Measurements from ENCODE around the gene ADAM8.
A peak's percentile ranks its signal among the peaks of the same experiment; 100 is the strongest.

Gene ADAM8

DNA sequence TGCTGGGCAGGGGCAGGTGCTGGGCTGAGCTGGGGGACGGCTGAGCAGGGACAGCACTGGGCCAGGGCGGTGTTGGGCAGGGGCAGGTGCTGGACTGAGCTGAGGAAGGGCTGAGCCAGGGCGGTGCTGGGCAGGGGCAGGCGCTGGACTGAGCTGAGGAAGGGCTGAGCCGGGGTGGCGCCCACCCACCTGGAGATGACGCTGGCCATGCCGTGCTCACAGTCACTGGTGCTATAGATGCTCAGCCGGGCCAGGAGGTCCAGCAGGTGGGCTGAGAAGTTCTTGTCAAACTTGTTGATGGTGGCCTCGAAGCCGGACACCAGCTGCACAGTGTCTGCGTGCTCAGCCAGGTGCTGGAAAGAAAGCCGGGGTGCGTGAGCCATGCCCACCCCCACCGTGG lies 4.4 kb upstream of the ADAM8 start:
- DNase-seq, result no peak

DNA sequence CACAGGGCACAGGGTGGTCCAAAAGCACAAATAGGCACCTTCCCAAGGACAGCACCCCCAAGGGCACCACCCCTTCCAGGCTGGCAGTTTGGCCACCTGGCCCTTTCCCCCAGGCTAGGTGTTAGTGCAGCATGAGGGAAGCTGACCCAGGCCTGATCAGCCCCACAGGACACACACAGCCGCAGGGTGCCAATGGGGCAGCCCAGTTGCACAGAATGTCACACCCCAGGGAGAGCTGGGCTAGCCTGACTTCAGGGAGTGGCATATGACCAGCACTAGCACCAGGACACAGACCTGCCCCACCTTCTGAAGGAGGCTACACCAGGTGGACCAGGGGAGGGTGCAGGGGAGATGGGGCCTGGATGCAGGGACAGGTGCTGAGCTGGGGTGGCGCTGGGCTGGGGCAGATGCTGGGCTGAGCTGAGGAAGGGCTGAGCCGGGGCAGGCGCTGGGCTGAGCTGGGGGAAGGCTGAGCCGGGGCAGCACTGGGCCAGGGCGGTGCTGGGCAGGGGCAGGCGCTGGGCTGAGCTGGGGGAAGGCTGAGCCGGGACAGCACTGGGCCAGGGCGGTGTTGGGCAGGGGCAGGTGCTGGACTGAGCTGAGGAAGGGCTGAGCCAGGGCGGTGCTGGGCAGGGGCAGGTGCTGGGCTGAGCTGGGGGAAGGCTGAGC lies 3.9 kb upstream of the ADAM8 start:
- no peak for DNase-seq

DNA sequence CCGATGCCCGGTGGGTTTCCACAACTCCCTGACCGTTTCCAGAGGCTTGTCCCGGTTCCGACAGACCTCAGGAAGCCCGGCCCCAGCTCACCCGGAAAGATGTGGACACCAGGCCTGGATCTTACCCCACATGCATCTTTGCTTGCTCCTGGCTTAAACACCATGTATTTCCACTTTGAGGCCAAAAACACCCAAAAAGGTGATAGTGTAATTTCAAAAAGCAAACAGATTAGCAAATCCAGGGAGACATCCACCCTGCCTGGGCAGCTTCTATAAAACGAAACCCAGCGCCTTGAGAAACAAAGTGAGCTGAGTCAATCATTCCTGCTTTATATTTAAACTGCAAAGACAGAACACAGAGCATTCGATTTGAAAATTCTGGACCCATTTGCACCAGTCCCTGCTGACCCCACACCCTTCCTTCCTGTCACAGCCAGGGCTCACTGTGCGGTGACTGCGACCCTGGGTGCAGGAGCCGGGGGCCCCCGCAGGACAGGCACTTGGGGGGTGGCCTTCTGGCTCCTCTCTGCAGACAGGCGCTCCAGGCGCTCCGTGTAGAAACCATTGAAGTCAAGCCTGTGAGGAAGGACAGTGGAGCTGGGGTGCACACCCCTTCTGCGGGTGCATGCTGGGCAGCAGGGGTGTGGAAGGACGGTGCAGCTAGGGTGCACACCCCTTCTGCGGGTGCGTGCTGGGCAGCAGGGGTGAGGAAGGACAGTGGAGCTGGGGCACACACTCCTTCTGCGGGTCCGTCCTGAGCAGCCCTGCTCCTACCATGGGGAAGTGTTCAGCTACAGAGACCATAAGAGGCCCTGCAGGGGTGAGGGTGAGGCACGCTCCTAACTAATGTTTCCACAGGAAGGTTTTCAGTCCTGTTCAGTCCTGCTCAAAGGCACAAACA lies 2.9 kb upstream of the ADAM8 start:
- no peak for DNase-seq

DNA sequence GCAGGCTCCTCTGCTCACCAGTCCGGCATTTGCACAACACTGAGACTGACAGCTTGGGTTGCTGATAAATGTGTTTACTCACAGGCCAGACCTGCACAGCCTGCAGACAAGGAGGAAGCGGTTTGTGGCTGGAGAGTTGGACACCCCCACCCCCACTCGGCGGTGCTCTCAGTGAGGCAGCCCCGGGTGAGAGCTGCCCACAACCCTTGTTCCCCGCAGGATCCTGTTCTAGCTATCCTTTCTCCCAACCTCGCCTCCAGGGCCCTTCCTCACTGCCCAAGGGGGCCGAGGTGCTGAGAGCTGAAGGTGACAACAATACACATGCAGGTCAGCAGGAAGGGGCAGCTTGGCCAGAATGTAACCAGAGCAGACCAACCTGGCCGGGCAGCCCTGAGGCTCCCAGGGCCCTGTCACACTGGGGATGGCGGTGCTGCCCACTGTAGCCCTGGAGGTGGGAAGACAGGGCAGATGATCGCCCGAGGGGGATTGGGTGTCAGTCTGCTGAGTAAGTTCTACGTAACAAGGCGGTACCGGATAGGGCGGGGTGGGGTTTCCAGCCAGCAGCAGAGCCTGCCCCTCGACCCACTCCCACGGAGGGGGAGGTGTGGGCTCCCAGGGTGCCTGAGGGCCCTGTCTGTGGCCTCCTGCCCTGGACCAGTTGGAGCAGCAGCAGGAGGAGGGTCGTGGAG lies 2.1 kb upstream of the ADAM8 start:
- DNase-seq, result peak; percentile 62

DNA sequence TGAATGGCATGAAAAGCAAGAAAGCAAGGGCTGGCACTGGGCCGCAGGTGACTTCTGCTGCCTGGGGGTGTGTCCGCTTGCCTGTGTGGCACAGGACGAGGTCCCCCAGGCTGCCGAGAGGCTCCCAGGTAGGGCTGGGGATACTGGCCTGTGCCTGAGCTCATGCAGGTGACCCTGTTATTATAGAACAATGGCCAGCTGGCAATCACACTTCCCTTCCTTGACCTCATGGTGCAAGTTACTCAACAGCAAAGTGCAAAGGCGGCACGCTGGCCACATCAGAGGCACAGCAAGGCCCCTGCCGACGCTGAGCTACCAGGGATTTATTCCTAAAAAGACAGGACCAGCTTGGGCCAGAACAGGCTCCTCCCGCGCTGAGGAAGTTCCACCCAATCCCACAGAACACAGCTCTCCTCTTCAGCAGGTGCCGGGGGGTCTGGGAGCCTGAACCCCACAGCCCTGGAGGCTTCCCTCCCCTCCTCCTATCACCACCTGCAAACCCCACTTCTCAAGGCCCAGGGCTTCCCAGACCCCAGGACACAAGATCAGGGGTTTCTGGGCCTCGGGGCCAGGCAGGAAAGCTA lies 1.4 kb upstream of the ADAM8 start:
- no peak for DNase-seq

DNA sequence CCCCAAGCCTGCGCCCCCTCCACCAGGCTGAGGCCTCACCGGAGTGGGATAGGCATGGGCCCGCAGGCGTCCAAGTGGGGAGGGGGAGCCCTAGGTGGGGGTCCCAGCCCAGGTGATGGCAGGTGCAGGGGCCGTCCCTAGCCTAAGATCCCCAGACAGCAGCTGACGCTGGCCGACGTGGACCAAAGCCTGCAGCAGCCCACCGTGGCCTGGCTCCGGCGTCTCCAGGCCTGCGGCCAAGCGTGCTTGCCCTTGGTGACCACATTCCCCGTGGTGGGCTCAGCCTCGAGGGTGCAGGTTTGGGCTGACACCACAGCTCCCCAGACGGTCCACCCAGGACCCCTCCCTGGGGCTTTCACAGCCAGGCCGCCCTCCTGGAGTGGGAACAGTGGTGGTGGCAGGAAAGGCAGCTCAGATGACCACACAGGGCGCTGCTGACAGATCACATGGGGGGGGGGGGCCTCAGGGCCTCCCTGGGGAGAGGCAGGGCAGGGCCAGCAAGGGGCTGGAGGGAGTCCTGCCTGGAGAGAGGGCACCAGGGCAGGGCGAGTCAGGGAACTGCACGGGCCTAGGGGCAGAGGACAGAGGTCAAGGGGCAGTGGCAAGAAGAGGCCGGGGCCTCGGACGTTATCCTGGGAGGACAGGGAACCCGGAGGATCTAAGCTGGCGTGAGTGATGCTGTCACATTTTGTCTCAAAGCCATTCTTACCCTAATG lies 767 bp upstream of the ADAM8 start:
- no peak for DNase-seq

DNA sequence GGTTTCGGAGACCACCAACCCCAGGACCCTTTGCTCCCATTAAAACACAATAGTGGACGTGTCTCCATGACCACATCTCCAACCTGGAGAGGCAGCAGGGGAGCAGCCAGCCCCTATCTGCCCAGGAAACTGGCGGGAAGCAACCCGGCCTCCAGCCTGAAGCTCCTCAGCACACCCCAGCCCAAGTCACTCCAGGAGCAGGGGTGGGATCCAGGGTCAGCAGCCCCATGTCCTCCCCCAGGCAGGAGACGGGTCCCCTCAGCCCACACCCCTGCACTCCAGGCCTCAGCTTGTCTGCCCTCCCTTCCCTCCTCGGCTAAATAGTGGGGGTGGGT lies 601 bp downstream of the ADAM8 start:
- DNase-seq, result no peak

DNA sequence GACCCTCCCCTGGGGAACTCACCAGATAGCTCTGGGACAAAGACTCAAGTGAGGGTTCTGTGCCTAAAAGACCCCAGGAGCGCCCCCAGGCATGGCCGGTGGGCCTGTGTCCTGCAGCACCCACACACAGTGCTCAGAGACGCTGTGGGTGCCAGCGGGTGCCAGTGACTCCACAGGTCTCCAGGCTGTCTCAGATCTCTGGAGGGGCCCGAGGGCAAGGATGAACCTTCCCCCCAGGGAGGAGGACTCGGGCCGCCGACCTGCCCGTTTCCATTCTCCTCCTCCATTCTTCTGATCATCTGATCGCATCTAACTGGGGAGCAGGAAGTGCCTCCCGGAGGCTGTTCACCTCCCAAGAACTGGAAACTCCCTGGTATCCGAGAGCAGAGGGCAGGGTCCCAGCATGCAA lies 980 bp downstream of the ADAM8 start:
- DNase-seq, result no peak

DNA sequence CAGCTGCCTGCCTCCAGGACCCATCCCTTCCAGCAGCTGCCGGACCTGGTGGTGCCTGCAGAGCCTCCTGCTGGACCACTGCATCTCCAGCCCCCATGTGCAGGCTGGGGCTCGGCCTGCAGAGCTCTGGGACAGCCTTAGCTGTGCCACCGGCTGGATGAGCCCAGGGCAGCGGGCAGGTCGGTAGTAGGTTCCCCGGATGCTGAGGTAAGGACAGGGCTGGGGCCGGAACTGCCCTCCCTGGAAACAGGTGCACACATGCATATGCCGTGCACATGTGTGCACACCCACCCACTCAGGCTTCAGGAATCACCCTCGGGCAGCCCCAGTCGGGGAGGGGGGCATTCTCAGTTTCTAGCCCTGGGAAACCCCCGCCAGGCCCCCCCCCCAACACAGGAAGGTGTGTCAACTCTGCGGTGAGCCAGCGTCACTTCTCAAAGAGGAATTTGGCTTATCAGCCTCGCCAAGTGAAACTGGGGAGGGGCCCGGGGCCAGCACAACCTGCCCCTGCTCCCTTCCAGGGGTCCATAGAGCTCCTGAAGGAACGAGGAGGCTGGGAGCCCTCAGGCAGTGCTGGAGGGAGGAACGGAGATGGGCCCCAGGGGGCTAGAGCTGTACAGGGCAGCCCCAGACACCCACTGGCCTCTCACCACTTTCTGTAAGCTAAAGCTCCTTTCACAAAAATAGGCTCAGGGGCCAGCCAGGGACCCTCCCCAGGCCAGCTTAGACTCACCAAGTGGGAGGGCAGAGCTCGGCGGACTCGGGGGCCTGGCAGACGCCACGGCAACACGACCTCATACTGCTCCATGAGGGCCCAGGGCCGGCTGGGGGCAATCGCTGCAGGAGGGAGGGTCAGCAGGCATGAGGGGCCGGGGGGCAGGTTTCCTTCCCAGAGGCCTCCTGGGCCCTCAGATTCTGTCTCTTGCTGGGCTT lies 1.7 kb downstream of the ADAM8 start:
- no peak for DNase-seq

DNA sequence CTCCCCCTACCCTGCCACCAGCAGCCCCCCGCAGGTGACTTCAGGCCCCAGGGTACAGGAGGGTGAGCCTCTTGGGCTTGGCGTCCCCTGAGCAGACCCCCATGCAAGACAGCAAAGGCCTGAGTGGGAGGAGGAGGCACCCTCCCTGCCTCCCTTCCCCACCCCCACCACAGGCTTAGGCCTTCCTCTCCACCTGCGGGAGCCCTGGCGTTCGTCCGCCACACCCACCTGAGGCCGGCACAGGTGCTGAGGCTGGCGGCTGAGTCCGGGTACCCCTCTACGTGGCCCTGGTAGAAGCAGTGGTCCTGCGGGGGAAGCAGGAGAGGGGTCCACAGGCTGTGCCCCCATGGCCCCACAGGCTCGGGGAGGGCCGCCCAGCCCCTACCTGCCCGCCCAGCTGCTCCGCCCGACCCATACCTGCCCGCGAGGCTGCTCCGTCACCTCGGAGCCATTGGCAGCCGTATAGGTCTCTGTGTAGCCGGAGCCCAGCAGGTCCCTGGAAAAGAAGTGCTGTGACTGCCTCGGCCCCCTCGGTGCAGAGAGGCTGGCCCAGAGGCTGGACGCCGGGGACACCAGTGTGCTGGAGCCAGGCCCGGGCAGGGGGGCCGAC lies 3.0 kb downstream of the ADAM8 start:
- DNase-seq, result no peak

DNA sequence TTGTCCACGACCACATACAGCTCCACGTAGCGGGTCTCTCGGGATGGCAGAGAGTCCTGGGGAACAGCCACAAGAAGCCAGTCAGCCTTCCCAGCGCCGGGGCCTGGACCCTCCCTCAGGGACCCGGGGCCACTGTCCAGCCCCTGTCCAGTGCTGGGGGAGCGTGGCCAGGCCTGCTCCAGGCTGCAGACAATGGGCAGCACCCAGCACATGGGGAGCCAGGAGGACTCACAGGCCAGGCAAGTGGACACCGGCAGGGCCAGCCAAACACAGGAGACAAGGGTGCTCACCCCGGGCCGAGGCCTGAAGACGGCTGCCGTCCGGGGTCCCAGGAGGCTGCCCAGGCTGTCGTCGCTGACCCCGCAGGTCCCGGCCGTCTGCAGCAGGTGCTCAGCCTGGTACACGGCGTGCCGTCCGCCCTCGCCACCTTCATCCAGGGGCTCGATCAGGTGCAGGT lies 3.7 kb downstream of the ADAM8 start:
- no peak for DNase-seq

DNA sequence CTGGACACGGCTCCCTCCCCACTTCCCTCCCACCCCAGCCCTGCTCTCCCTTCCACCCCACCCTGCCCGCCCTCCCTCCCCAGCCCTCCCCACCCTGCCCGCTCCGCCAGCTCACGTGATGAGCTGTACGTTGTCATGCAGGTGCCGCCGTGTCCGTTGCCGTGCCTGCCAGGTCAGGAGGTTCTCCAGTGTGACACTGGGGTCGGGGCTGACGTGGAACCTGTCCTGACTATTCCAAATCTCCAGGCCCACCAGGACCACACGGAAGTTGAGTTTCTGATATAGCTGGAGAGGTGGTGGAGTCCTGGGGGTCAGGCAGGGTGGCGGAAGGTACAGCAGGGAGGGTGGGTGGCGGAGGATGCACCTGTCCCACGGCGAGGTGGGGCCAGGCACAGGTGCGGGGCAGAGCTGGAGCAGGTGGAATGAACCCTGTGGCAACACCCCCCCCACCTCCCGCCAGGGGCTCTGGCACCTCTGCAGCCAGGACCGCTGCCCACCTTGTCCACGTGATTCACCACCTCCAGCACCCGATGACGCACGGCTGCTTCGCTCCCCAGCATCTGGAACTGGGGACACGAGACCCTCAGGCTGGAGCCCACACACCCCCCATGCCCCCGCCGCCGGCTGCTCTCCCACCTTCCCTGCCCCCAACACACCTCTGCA lies 4.2 kb downstream of the ADAM8 start:
- DNase-seq, result no peak

DNA sequence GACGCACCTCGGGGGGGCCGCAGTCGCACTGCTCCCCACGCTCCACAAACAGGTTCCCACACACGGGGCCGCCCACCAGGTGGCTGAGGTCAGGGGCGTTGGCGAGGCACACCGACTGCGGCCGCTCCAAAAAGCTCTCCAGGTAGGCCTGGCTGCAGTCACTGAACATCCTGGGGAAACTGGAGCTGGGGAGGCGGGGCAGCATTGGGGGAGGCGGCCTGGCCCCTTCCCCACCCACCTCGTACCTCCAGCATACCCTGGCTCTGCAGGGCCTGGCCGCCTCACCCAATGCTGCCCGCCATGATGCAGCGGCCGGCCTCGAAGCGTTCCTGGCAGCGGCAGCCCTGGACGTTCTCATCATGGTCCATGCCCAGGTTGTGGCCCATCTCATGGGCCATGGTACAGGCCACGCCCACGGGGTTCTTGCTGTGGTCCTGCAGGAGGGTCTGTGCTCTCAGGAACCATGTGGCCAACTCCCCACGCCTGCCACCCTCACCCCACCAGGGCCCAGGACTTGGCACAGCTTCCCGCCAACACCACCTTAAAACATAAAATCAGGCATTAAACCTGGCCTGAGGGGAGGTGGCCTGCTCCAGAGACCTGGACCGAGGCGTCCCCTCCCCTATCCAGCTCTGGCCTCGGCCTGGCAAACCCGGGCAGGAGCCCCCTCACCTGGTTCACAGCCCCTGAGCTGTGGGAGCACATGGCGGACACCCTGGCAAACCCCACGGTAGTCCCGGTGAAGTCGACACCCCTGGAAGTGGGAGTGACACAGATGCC lies 5.0 kb downstream of the ADAM8 start:
- no peak for DNase-seq

DNA sequence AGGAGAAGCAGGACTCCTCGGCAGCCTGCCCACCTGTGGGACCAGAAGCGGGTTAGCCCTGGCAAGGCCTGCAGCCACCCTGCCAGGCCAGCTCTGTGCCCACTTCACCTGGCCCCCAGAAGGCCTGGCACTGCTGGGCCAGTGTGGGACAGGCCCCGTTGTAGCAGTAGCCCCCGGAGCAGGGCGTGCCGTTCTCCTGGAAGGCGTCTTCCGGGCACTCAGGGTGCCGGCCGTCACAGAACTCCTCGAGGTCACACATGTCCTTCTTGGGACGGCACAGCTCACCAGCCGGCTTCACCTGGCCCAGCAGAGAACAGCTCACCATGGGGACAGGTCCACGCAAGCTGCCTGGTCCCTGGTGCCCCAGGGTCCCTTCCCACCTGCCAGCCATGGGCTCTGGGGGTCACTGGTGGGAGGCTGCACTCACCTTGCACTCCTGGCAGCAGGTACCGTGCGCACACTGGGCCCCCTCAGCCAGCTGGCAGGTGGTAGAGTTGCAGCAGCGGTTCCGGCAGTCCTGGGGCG lies 5.8 kb downstream of the ADAM8 start:
- no peak for DNase-seq

DNA sequence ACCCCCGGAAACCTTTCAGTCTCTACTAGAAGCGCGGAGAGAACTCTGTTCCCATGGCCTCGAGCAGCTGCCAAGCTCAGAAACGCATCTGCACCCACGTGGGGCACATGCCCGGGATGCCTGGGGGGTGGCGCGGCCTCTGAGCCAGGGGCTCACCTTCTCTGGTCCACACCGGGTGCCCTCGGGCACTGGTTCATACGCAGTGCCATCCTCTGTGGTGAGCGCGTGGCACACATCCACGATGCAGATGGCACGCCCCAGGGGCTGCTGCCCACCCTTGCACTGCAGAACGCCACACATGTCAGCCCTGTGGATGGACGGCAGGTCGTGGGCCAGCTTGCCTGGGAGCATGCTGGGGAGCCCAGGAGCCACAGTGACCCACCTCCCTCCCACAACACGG lies 6.5 kb downstream of the ADAM8 start:
- no peak for DNase-seq

DNA sequence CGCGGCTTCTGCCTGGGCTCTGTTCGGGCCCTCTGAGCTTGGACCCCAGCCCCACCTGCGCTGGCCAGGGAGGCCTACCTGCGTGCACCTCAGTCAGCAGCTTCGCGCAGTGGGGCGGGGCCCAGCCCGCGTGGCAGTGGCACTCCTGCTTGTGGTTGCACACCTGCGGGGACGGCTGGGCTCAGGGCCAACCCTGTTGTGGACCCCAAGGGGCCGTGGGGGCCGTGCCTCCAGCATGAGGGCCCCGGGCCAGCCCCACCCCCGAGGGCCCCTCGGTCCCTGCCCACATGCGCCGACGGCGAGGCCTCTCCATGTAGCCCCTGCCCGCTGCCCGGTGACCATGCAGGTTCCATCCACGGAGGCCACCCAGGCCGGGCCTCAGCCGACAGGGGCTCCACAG lies 7.3 kb downstream of the ADAM8 start:
- DNase-seq, result no peak

DNA sequence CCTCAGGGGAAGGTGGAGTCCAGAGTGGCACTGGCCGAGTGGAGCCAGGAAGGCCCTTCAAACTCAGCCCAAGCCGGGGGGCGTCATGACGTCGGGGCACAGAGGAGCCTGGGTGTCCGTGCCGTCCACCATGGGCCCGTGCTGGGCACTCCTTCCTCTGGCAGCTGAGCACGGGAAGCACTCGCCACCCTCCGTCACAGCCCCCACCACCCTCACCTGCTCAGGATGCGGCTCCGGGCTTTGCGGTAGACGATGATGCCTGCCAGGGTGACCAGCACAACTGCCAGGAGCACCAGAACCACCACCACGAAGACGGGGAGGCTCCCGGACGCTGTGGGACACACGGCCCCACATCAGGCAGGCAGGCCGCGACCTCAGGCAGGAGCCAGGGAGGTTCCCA lies 8.1 kb downstream of the ADAM8 start:
- DNase-seq, result no peak

DNA sequence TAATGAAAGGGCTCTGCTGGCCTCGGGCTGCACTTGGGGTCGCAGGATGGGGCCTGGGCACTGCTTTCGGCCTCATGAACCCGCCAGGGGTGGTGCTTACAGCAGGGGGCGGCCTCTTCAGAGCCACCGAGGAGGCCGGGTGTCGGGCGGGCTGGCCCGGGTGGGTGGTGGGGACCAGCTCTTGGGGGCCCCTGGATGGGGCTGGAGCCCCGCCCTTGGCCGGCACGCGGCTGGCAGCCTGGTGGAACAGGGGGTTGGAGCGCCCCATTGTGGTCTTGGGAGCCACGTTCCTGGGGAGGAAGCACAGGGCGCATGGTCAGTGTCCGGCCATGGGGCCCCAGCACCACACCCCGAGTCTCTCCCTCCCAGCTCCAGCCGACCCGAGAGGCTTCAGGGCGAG lies 8.8 kb downstream of the ADAM8 start:
- no peak for DNase-seq

DNA sequence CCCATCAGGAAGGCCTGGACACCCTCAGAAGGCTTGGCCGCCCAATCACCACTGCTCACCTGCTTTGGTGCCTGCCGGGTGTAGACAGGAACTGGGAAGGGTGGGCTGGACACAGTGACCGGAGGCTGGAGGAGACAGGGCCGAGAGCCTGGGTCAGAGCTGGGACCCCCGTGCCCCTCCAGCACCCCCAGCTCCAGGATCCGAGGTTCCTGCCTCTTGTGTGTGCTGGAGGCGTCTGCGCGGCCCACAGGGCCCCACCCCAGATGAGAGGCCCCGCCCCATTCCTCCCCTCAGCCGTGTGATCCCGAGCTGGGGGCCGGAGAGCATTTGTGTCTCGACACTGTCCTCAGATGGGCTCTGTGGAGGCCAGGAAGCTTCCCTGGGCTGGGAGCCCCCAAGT lies 9.4 kb downstream of the ADAM8 start:
- no peak for DNase-seq

All from femur (tissue), 1 donor.